Measurements from ENCODE around the gene PIK3AP1.

DNA sequence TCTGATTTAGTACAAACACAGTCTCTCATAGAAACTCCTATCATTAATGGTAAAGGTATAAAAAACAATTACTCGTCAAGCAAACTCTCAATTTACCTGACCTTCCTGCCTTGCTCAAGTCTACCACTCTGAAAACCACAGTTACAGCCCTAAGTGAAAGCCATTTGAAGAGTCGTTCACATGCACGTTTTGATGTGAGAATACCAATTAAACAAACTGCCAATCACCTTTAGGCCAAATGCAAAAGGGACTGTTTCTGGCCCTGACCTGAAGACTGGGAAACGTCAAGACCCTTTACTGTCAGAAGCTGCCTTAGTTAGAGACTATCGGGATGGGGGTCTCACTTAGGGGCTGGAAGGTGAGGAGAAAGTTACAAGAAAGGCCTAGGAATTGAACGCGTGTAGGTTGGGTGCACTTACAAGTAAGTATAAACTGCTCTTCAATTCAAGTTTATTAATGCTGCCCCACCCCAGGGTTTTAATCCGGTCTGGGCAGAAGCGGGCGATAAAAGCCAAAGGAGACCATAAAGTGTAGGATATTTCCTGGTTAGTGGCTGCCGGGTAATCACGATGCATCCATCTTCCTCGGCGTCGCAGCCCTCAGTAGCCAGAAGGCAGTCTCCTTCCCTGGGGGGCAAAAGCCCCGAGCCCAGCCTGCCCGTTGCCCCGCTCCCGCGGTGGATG, 134.4 kb downstream of the PIK3AP1 start:
- TF ChIP-seq, protein P1, sequence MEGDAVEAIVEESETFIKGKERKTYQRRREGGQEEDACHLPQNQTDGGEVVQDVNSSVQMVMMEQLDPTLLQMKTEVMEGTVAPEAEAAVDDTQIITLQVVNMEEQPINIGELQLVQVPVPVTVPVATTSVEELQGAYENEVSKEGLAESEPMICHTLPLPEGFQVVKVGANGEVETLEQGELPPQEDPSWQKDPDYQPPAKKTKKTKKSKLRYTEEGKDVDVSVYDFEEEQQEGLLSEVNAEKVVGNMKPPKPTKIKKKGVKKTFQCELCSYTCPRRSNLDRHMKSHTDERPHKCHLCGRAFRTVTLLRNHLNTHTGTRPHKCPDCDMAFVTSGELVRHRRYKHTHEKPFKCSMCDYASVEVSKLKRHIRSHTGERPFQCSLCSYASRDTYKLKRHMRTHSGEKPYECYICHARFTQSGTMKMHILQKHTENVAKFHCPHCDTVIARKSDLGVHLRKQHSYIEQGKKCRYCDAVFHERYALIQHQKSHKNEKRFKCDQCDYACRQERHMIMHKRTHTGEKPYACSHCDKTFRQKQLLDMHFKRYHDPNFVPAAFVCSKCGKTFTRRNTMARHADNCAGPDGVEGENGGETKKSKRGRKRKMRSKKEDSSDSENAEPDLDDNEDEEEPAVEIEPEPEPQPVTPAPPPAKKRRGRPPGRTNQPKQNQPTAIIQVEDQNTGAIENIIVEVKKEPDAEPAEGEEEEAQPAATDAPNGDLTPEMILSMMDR (IDR thresholded peaks at IDR 0.05; ENCODE audit: low read length), result no peak
- TF ChIP-seq EZH2 (IDR thresholded peaks at IDR 0.05; ENCODE audit: borderline replicate concordance, low read length), result no peak
